ENCODE data around the gene CDADC1. TPM values are rescaled to one million over a fixed set of nuclear protein-coding genes. Genes with fewer than 3 reads are reported as not detected.

The CDADC1 gene
- polyA plus RNA-seq, 3 donors: 3.5 to 6.4 (median 5.2) TPM

DNA sequence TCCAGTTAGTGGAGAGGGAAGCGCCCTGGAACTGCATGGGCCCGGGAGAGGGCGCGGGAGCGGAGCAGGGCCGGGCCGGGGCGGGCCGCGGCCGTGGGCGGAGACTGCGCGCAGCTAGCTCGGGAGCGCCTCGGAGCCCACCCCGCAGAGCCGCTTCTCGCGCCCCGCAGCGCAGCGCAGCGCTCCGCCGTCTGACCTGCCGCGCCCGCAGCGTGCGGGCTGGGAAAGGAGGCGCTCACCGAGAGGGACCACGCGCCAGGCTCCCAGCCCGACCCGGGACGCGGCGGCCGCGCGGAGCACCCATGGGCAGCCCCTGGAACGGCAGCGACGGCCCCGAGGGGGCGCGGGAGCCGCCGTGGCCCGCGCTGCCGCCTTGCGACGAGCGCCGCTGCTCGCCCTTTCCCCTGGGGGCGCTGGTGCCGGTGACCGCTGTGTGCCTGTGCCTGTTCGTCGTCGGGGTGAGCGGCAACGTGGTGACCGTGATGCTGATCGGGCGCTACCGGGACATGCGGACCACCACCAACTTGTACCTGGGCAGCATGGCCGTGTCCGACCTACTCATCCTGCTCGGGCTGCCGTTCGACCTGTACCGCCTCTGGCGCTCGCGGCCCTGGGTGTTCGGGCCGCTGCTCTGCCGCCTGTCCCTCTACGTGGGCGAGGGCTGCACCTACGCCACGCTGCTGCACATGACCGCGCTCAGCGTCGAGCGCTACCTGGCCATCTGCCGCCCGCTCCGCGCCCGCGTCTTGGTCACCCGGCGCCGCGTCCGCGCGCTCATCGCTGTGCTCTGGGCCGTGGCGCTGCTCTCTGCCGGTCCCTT is 27.5 kb upstream of the CDADC1 start, which contains the start of gene MLNR:
Gene MLNR (plus strand): TSS at position 303 of the 820 bp plus-strand sequence. CDS start 0 bp downstream, at position 303.
- H3K27me3 ChIP-seq (ENCODE audit: control insufficient read depth in 2 of 2, insufficient read depth in 2 of 2, low read length in 2 of 2): peaks cover 27 to 39% of the 10 kb centered on the region in 2 donors
- peaks cover 41% of the 10 kb centered on the region for H3K4me1 Mint-ChIP-seq
- no peak within 1 kb of the TSS for H3K27ac ChIP-seq (ENCODE audit: low read depth in 1 of 2, low read length in 2 of 2)
- H3K79me2 ChIP-seq (ENCODE audit: insufficient read depth, low read length): no peaks in the 10 kb centered on the region
- DNase-seq: peak in 2 of 3 donors; percentile 32 to 37
- H3K36me3 ChIP-seq (replicated peaks in 1 of 2; ENCODE audit: control insufficient read depth in 1 of 2, insufficient read depth in 2 of 2, low read length in 2 of 2): no peaks in the 10 kb centered on the region
- H3K4me3 Mint-ChIP-seq: peak within 1 kb of the TSS; percentile 74 to 86
- peaks cover 35 to 49% (median 40%) of the 10 kb centered on the region in 3 donors for H3K27me3 Mint-ChIP-seq (ENCODE audit: low read depth in 3 of 3)
- peaks cover 0 to 26% (median 13%) of the 10 kb centered on the region in 7 donors for H3K9me3 Mint-ChIP-seq
- peak within 1 kb of the TSS; percentile 79 for H2AFZ ChIP-seq (ENCODE audit: insufficient read depth, low read depth, low read length, poor library complexity, severe bottlenecking)
- H3K4me2 ChIP-seq (replicated peaks; ENCODE audit: extremely low read depth, low read length, poor library complexity, severe bottlenecking): peak within 1 kb of the TSS; percentile 86
- intact Hi-C loops (cut with micrococcal nuclease): loop anchor here in 1 of 2 donors (10.0 kb wide), 1 partner anchor 65 kb away; no protein-coding TSS in a partner anchor
- peaks cover 3 to 7% of the 10 kb centered on the region in 2 donors for H3K9me3 ChIP-seq (replicated peaks in 1 of 2; ENCODE audit: control insufficient read depth in 1 of 2, insufficient read depth in 1 of 2, low read length in 2 of 2)
- peaks cover 15 to 17% of the 10 kb centered on the region in 2 donors for H3K36me3 Mint-ChIP-seq
- H3K4me1 ChIP-seq (ENCODE audit: control insufficient read depth in 1 of 2, insufficient read depth in 2 of 2, low read length in 2 of 2): peaks cover 35 to 37% of the 10 kb centered on the region in 2 donors
- WGBS (ENCODE audit: insufficient coverage): 5% methylated on average over 111 of the region's 111 CpGs
- H3K27ac Mint-ChIP-seq: peak within 1 kb of the TSS in 1 of 7 donors; percentile 54
- TF ChIP-seq, protein P1, sequence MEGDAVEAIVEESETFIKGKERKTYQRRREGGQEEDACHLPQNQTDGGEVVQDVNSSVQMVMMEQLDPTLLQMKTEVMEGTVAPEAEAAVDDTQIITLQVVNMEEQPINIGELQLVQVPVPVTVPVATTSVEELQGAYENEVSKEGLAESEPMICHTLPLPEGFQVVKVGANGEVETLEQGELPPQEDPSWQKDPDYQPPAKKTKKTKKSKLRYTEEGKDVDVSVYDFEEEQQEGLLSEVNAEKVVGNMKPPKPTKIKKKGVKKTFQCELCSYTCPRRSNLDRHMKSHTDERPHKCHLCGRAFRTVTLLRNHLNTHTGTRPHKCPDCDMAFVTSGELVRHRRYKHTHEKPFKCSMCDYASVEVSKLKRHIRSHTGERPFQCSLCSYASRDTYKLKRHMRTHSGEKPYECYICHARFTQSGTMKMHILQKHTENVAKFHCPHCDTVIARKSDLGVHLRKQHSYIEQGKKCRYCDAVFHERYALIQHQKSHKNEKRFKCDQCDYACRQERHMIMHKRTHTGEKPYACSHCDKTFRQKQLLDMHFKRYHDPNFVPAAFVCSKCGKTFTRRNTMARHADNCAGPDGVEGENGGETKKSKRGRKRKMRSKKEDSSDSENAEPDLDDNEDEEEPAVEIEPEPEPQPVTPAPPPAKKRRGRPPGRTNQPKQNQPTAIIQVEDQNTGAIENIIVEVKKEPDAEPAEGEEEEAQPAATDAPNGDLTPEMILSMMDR (IDR thresholded peaks at IDR 0.05): peak; percentile 65
- H3K4me3 ChIP-seq (replicated peaks in 1 of 3; ENCODE audit: low read depth in 2 of 3, low read length in 3 of 3): peak within 1 kb of the TSS; percentile 29 to 73 (median 29)
- no peaks in the 10 kb centered on the region for H4K20me1 ChIP-seq (ENCODE audit: insufficient read depth, low read length)
- peak within 1 kb of the TSS; percentile 23 for H3K9ac ChIP-seq (ENCODE audit: insufficient read depth, low read length, poor library complexity, severe bottlenecking)

DNA sequence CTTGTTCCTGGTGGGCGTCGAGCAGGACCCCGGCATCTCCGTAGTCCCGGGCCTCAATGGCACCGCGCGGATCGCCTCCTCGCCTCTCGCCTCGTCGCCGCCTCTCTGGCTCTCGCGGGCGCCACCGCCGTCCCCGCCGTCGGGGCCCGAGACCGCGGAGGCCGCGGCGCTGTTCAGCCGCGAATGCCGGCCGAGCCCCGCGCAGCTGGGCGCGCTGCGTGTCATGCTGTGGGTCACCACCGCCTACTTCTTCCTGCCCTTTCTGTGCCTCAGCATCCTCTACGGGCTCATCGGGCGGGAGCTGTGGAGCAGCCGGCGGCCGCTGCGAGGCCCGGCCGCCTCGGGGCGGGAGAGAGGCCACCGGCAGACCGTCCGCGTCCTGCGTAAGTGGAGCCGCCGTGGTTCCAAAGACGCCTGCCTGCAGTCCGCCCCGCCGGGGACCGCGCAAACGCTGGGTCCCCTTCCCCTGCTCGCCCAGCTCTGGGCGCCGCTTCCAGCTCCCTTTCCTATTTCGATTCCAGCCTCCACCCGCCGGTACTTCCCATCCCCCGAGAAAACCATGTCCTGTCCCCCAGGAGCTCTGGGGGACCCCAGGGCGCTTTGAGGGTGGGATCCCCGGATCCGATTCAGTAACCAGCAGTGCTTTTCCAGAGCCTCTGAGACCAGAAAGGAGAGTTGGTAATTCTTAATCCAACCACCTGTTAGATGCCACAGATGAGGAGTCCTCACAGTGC is 26.7 kb upstream of the CDADC1 start:
- Histone ChIP-seq H3K79me2 (ENCODE audit: insufficient read depth, low read length) (no peaks in the 10 kb centered on the region), H3K27ac (ENCODE audit: low read depth in 1 of 2, low read length in 2 of 2) (no peak overlapping the region), H3K4me2 (replicated peaks; ENCODE audit: extremely low read depth, low read length, poor library complexity, severe bottlenecking) (peak overlapping the region; percentile 86), H3K9me3 (replicated peaks in 1 of 2; ENCODE audit: control insufficient read depth in 1 of 2, insufficient read depth in 1 of 2, low read length in 2 of 2) (peaks cover 0 to 7% of the 10 kb centered on the region in 2 donors), H3K36me3 (replicated peaks in 1 of 2; ENCODE audit: control insufficient read depth in 1 of 2, insufficient read depth in 2 of 2, low read length in 2 of 2) (no peaks in the 10 kb centered on the region), H3K4me1 (ENCODE audit: control insufficient read depth in 1 of 2, insufficient read depth in 2 of 2, low read length in 2 of 2) (peaks cover 29 to 33% of the 10 kb centered on the region in 2 donors), H3K4me3 (replicated peaks in 1 of 3; ENCODE audit: low read depth in 2 of 3, low read length in 3 of 3) (peak overlapping the region in 2 of 3 experiments; percentile 28 to 73), H3K27me3 (ENCODE audit: control insufficient read depth in 2 of 2, insufficient read depth in 2 of 2, low read length in 2 of 2) (peaks cover 27 to 39% of the 10 kb centered on the region in 2 donors), H3K9ac (ENCODE audit: insufficient read depth, low read length, poor library complexity, severe bottlenecking) (peak overlapping the region; percentile 23), H2AFZ (ENCODE audit: insufficient read depth, low read depth, low read length, poor library complexity, severe bottlenecking) (peak overlapping the region; percentile 79), H4K20me1 (ENCODE audit: insufficient read depth, low read length) (no peaks in the 10 kb centered on the region)
- peak in 2 of 3 donors; percentile 16 to 30 for DNase-seq
- peaks cover 15 to 17% of the 10 kb centered on the region in 2 donors for H3K36me3 Mint-ChIP-seq
- TF ChIP-seq, protein P1 (IDR thresholded peaks at IDR 0.05): no peak
- H3K9me3 Mint-ChIP-seq: peaks cover 0 to 25% (median 13%) of the 10 kb centered on the region in 7 donors
- 14% methylated on average over 73 of the region's 73 CpGs for WGBS (ENCODE audit: insufficient coverage)
- H3K27me3 Mint-ChIP-seq (ENCODE audit: low read depth in 3 of 3): peaks cover 35 to 49% (median 40%) of the 10 kb centered on the region in 3 donors
- H3K27ac Mint-ChIP-seq: no peak overlapping the region
- intact Hi-C loops (cut with micrococcal nuclease): loop anchor here in 1 of 2 donors (10.0 kb wide), 1 partner anchor 64 kb away; no protein-coding TSS in a partner anchor
- H3K4me1 Mint-ChIP-seq: peaks cover 43% of the 10 kb centered on the region
- peak overlapping the region; percentile 74 to 85 for H3K4me3 Mint-ChIP-seq
